Measurements from ENCODE around the gene F11R.
"Not testable (repeated sequence)": the region's sequence is repeated elsewhere in the genome, so short reads cannot be mapped to it uniquely, and the experiment has no call there.

The F11R gene

DNA sequence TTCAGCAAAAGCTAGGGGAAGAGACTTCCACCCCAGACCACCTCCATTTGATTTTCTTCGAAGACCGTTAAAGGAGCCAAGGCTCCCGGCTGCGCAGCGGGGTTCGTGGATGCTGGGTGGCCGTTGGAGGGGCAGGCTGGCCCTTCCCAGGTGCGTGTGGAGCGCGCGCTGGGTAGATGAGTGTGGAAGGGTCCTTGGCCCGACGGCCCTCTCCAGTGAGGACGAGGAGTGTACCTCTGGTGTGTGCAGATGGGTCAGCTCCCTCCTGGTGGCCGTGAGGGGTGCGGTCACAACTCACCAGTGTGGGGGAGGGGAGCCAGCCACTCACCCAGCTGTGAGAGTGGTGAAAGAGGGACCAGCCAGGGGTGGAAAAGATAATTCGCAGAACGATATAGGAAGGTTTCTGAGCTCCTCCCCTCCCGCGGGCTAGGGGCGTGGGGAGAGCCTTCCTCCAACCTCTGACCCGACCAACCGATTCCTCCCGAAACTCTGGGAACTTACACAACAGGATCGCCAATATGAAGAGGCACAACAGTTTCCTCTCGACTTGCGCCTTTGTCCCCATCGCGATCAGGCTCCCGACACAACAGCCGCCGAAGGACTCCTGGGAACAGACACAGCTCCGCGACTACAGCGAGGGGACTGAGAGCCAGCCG, at the start of gene F11R:
Gene F11R (minus strand): TSS at position 644 of the 656 bp plus-strand sequence. CDS start 79 bp downstream, at position 565.
- DNase-seq (ENCODE audit: low spot score) = peak; percentile 28

DNA sequence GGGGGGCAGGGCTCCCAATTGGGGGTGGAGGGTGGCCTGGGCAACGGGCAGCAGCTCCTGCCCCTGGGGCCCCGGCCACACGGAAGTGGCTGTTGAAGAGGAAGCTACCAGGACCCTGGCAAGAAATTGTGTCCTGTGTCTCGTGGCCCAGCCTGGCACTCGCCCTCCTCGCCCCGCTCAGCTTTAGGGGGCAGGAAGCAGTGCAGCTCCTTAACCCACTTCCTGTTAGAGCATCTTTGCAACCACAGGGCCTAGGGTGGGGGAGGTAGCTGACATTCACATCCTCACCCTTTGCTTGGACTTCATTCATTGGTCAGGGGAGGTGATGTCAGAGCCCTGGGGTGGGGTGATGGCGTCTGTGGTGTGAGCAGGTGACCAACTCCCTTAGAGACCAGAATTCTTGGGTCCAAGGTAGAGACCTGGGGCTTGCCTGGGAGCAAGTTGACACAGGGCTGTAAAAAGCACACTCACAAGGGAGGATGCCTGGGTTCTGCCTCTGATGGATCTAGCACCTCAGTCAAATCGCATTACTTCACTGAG, 48.8 kb upstream of the F11R start, which contains the start of gene ARHGAP30:
Gene ARHGAP30 (minus strand): TSS at position 161 of the 540 bp plus-strand sequence. CDS start 267 bp downstream, outside the sequence.
- no peak for DNase-seq (ENCODE audit: low spot score)

DNA sequence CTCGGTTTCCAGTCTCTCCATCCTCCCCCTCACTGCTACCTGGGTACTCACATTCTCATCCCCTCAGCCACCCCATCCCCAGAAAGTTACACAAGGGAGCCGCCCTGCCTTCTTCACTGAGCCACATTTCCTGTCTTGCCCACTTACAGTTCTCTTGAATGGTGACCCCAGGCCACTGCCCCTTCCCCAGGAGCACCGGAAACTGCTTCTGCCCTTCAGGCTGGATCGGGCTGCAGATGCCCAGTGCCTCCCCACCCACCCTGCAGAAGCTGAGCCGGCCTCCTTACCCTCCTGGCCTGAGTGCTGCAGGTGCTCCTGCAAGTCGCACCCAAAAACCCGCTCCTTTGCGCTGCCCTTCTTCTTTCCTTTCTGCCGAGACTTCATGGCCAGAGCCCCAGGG, 48.3 kb upstream of the F11R start:
- no peak for DNase-seq (ENCODE audit: low spot score)

DNA sequence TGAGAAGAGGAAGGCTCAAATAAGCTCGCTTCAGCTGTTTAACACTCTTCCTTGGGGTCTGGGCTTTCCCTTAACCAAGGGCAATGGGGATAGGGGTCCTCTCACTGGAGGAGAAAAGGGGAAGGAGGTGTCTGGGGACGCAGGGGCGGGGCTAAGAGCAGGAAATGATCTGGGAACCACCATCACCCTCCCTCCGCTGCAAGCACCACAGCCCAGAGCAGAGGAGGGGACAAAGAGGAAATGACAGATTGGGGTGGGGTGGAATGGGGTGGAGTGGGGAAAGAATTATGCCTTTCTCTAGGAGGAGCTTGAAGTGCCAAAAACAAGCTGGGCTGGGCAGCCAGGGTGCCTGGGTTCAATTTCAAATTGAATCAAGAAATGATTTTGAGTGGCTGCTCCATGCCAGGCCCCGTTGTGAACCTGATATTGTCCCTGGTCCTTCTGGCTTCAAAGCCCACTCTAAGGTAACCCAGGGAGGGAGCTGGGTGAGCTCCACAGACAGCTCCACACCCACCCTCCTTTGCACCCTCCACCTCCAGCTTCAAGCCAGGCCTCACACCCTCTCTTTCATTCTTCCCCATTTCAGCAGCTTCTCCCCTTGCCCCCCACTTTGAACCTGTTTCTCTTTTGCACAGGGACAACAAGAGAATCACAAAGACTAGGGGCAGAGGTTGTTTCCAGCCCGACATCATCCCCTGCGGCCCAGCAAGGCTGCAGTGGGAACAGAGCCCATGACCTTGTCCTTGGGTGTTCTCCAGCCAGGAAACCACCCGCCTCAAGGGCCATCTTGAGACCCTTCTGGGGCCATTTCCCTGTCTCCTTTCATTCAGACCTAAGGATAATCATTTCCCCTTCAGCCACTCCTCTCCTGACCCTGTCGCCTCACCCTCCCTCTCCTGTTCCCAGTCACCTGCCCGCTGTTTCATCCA, 47.6 kb upstream of the F11R start:
- DNase-seq (ENCODE audit: low spot score) = no peak

DNA sequence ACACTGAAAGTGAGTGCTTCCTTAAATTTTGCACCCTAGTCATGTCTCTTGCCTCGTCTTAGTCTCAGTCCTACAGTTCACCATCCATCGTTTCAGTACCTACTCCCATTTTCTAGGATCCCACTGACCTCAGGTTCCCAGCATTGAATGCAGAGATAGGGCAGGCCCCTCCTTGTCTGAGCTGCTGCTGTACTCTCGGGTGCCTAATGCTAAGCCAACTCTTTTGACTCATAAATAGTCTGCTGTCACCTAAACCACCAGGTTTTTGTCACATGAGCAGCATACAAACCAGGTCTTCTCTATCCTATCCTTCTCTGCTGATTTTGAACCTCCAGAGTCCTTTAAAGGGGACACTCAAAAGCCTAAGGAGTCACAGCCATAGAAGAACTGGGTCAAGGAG, 45.7 kb upstream of the F11R start:
- DNase-seq (ENCODE audit: low spot score) = no peak

DNA sequence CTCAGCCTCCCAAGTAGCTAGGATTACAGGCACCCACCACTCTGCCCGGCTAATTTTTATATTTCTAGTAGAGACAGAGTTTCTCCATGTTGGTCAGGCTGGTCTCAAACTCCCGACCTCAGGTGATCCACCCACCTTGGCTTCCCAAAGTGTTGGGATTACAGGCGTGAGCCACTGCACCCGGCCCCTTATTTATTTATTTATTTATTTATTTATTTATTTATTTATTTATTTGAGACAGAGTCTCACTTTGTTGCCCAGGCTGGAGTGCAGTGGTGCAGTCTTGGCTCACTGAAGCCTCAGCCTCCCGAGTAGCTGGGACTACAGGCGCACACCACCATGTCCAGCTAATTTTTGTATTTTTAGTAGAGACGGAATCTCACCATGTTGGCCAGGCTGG, 44.7 kb upstream of the F11R start:
- DNase-seq (ENCODE audit: low spot score) = not testable (repeated sequence)

DNA sequence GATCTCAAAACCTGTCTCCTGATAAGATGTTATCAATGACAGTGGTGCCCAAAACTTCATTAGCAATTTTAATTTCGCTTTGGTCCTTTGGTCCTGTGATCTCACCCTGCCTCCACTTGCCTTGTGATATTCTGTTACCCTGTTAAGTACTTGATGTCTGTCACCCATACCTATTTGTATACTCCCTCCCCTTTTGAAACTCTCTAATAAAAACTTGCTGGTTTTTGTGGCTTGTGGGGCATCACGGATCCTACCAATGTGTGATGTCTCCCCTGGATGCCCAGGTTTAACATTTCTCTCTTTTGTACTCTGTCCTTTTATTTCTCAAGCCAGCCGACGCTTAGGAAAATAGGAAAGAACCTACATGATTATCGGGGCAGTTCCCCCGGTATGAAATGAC, 43.0 kb upstream of the F11R start:
- not testable (repeated sequence) for DNase-seq (ENCODE audit: low spot score)

DNA sequence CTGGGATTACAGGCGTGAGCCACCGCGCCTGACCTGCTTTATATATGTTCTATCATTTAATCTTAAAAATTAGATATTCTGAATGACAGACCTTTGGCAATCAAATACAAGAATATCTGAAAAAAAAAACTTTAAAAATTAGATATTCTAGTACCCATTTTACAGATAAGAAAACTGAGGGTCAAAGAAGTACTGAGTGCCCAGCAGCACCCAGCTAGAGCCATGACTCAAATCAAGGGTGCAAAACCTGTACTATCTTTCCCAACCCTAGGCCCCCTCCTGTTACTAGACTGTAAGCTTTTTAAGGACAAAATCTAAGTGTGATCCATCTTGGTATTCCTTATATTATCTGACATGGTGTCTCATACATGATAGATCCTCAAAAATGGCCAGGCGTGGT, 40.5 kb upstream of the F11R start:
- no peak for DNase-seq (ENCODE audit: low spot score)

DNA sequence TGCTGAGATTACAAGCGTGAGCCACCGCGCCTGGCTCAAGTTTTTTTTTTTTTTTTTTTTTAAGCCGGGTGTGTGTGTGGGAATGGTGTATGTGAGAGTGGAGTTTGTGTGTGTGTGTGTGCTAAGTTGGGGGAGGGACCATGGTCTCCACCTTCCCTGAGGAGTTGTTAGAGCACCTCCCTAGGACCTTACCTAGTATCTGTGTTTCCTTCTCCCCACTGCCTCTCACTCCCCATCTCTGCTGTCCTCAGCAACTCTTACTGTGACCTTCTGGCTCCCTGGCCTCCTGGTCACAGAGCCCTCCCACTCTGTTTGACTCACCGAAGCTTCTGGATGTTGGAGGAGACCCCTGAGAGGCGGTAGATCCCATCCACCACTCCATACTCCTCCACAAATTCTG, 38.3 kb upstream of the F11R start:
- no peak for DNase-seq (ENCODE audit: low spot score)

DNA sequence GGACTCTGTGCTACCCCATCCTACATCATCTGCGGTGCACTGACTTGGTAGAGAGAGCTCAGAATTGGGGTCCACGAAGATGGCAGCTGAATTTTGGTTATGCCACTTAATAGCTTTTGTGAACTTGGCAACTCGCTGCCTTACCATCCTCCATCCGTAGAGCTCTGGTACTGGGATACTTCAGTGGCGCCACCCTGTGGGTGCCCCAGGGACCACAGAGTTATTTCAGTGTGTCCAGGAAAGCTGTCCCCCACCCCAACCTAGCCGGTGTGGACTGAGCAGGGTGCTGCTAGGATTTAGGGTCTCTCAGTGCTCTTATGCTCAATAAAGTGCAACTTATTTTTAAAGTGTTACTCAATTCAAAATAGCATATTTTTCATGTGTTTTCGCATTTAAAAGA, 33.9 kb upstream of the F11R start:
- DNase-seq (ENCODE audit: low spot score) = no peak

DNA sequence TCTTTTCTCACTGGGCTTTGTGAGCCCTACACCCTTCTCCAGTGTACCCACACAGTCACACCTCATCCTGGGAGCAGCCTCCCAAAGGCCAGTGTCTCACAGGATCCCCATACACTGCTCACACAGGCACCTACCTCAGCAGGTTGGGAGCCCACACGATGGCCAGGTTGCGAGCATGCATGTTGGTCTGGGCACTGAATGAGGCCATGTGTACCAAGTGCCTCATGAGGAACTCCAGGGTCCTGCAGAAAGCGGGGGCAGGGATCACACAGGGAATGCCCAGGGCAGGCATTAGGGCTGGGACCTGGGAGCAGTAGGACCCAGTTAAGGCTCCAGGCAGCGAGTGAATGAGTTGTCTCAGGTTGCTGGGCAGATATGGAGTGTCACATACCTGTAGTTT, 33.3 kb upstream of the F11R start:
- no peak for DNase-seq (ENCODE audit: low spot score)

DNA sequence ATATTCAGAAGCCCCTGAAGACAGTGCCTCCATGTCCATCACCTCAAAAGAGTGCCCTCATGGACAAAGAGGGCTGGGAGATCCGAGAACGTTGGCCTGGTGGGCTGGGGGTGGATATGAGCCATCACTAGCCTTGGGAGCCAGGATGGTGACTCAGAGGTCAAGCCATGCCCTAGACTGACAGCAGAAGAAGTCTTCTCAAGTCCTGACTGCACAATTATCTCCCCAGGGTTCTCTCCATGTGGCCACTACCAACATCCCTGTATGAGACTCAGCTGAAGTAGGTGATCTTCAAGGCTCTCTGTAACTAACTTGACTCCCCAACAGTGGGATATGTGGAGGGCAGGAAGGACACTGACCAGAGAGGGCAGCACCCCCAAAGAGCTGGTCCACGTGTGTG, 31.9 kb upstream of the F11R start:
- no peak for DNase-seq (ENCODE audit: low spot score)

DNA sequence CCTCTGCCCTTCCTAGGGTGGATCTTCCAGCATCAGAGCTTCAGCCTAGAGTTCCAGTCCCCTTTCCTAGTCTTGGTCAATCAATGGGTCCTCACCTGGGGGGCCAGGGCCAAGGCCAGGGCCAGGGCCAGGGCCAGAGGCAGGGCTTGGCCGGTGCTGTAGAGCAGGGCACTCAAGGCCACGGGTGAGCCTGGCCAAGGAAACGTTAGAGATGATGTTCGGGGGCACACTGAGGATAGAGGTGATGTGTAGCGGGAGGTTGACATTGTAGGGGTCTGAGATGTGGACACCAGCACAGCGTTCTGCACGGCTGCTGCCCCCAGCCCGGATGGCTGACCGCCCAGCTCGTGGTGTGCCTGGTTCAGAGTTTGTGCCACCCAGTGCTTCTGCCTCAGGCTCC, 30.3 kb upstream of the F11R start:
- DNase-seq (ENCODE audit: low spot score) = no peak

DNA sequence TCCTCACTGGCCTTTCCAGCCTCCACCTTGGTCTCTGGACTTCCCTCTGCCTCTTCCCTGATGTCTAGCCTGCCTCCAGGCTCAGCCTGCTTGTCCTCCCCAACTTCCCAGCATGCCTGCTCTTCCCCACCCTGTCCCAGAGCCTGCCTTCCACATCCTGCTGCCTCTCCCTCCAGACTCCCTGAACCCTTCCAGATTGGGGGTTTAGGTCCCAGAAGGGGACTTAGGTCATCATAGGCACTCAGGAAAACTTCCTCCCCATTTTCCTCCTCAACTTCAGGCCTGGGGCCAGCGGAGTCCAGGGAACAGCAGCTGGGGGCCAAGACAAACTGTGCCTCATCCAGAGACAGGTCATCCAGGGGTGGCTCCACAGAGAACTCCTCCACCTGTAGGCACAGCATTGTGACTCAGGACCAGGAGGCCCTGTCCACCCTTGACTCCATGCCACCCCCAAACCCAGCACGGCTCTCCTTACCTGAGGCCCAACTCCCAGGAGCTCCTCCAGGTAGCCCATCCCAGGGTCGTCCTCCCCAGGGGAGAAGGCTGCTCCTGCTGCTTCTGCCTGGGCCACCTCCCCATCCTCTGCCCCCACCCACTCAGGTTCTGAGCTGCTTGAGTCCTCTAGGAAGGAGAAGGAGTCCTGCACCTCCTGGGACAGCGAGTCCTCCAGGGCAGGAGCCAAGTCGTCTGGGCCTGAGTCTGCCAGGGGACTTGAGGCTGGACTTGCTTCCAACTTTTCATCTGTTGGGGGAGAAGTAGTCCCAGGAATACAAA, 28.2 kb upstream of the F11R start:
- DNase-seq (ENCODE audit: low spot score) = no peak

DNA sequence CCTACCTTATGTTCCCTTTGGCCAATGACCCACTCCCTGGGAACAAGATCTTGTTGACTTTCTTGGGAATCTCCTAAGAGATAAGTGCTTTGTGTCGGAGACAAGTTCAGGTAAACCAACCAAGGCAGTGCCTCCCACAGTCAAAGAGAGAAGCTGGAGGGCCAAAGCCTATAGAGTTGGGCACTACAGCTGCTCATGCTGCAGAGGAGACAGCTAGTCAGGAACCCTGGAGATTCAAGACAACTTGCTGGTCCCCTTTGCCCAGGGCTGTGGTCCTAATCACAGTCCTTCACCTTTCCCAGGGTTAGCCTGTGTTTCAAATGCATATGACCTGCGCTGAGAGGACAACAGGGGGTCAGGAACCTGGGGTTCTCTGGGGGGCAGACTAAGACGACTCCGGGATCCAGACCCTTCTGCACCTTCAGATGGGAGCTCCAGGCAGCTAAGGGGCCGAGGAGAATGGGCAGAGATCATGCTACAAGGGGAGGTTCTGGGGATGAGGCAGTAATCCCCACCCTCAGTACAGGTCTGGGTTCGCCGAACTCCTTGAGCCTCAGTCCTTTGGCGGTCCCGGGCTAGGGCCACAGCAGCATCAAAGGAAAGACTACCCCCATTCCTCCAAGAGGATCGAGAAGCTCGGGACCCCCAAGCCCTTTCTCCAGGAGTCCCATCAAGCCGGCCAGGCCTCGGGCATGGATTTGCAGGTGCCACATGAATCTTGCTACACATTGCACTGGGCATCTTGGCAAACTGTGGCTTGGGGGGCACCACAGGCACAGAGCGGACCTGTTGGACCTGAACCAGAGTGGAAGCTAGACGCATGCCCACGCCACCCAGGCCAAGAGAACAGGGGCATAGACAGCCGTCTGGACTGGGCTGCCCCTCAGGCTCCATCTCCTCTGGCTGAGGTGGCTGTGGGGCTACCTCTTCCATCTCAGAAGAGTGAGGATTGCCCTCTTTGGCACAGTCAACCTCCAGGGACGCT, 26.8 kb upstream of the F11R start:
- no peak for DNase-seq (ENCODE audit: low spot score)

DNA sequence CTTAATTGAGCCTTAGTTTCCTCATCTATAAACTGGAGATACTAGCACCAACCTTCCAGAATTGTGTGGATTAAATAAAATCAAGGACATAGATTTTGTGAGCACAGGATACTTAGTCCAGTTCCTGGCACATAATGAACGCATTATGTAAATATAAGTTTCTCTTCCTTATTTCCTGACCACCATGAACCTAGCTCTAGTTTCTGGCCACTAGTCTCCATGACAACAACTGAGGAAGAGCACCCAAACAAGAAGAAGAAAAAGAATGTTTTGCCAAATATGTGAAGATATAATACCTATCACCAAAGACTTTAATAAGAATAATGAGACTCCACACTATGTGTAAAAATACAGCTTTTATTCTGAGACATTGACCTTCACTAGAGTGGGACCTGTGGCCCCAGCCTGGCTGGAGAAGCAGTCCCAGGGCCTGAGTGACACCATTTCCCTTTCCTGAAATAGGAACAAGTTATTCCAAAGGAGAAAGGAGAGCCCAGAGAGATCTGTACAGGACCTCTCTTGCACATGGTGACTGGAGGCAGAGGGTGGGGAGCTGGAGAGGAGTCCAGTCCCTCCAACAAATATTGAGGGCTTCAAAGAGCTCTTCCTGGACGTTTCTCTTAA, 25.8 kb upstream of the F11R start:
- DNase-seq (ENCODE audit: low spot score) = no peak

DNA sequence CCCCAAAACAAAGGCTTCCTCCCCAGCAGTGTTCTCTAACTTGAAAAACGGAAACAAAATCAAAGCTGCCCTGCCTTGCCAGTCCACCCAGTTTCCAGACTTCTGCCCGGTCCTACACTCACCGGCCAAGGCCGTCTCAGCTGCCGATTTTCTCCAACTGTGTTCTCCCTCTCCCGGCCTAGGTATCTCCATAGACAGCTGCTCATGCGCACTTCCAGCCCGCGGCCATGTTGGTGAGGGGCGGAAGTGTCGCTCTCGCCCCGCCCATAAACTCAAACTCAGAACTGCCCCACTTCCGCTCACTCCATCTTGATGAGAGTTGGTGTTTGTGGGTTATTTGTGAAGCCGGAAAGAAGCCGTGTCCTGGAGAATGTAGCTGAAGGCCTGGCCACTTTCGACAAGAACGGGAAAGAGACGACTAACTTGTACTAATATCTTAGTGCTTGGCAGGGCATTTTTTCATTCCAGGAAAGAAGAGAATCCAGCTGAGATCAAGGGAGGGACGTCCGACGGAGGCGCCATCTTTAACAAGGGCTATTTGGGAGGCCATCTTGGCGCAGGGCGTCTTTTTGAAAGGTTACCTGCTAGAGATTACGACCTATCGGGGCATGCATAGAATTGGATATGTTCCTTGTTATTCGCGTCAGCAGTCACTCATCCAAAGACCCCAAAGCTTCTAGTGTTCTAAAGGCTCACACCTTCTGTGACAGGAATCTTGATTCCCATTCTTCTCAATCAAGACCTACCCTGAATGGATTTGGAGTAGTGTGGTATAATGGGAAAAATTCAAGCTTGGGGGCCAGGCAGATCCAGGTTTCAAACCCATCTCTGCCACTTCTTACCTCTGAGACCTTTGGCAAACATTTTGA, 25.0 kb upstream of the F11R start, which contains the start of gene USF1:
Gene USF1 (minus strand): TSS at position 242 of the 869 bp plus-strand sequence. CDS start 2,702 bp downstream, outside the sequence.
- peak; percentile 96 for DNase-seq (ENCODE audit: low spot score)

DNA sequence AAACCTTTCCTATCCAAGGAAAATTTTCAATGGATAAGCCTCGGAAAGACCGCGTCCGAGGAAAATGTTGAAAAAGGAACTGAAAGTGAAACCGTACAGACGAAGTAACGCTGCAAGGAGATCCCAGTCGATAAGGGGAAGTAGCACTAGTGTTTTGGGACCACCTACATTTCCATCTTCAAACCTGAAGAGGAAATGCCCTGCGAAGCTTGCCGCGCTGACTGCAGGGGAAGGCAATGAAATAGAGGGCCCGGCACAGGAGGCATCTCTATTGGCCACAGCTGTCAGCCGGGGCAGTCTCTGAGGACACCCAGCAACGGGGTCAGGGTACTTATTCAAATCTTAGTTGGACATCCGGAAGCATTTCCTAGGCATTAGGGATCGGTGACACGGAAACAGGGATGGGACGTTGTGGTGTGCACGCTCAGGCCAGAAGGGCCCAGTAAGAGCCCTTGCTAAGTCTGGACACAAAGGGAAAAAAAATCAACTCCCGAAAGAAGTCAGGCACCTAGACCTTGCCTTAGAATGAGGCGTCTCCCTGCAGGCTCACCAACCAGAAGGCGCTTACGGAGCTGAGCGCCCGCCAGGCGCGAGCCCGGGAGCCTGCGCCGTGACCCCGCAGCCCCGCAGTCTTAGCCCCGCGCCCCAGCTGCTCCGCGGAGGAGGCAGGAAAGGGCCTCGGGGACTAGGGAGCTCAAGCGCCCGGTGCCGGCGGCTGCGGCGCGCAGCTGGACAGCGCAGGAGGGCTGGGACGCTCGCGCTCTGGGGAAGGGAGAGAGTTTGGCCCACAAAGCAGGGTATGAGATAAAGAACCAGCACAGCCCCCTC, 24.2 kb upstream of the F11R start:
- DNase-seq (ENCODE audit: low spot score) = peak; percentile 83

DNA sequence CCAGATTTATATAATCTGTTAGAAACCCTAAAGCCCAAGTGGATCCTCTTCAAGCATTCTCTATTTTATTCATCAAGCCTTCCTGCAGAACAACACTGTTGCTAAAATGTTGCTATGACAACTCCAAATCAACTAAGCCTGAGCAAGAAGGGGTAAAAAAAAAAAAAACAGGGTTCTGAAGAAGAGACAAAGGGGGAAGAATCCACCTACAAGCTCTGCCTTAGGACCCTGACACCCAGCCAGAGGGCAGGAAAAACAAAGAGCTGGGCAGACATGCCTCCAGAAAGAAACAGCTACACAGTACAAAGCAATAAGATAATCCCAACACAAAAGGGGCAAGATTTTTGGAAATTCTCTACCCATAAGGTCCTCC, 23.6 kb upstream of the F11R start:
- peak; percentile 25 for DNase-seq (ENCODE audit: low spot score)

Data from hepatic stellate cell (primary cell).